ENCODE data around the gene MDK. TPM values are rescaled to one million over a fixed set of nuclear protein-coding genes. Genes with fewer than 3 reads are reported as not detected.
A peak's percentile ranks its signal among the peaks of the same experiment; 100 is the strongest.

MDK gene
- total RNA-seq, 1 donor, result 11.7 TPM

GRCh38 chr11:46362156-46363030 is 19.1 kb upstream of the MDK start:
- no peak for TF ChIP-seq CTCF (IDR thresholded peaks at IDR 0.05; ENCODE audit: insufficient read depth, low read depth, low read length)
- H3K4me3 ChIP-seq (ENCODE audit: low read depth, low read length), result no peak overlapping the region
- no peak for DNase-seq (ENCODE audit: low read depth)

GRCh38 chr11:46363031-46363407 is 18.4 kb upstream of the MDK start:
- H3K4me3 ChIP-seq (ENCODE audit: low read depth, low read length), result no peak overlapping the region
- no peak for TF ChIP-seq CTCF (IDR thresholded peaks at IDR 0.05; ENCODE audit: insufficient read depth, low read depth, low read length)
- peak; percentile 71 for DNase-seq (ENCODE audit: low read depth)

GRCh38 chr11:46363455-46364005 is 17.9 kb upstream of the MDK start:
- no peak for TF ChIP-seq CTCF (IDR thresholded peaks at IDR 0.05; ENCODE audit: insufficient read depth, low read depth, low read length)
- peak; percentile 44 for DNase-seq (ENCODE audit: low read depth)
- no peak overlapping the region for H3K4me3 ChIP-seq (ENCODE audit: low read depth, low read length)

- DNase-seq (ENCODE audit: low read depth), result no peak
- no peak for TF ChIP-seq CTCF (IDR thresholded peaks at IDR 0.05; ENCODE audit: insufficient read depth, low read depth, low read length)
- no peak overlapping the region for H3K4me3 ChIP-seq (ENCODE audit: low read depth, low read length)
These were observed 17.4 kb upstream of the MDK start for GRCh38 chr11:46364056-46364455.

- no peak for DNase-seq (ENCODE audit: low read depth)
- no peak for TF ChIP-seq CTCF (IDR thresholded peaks at IDR 0.05; ENCODE audit: insufficient read depth, low read depth, low read length)
- no peak overlapping the region for H3K4me3 ChIP-seq (ENCODE audit: low read depth, low read length)
These were observed 16.7 kb upstream of the MDK start for GRCh38 chr11:46364791-46365190.

GRCh38 chr11:46366260-46366659 is 15.2 kb upstream of the MDK start:
- H3K4me3 ChIP-seq (ENCODE audit: low read depth, low read length), result no peak overlapping the region
- no peak for DNase-seq (ENCODE audit: low read depth)
- TF ChIP-seq CTCF (IDR thresholded peaks at IDR 0.05; ENCODE audit: insufficient read depth, low read depth, low read length), result no peak

Data from fibroblast of villous mesenchyme (primary cell).